HEK293 (cell line): ENCODE results near the gene BAZ2B.

Experiments
- CTCF ChIA-PET: fragments of 350-600 bp; formaldehyde crosslinking; extraction: SDS; loops from one replicate; lab custom pipeline; 2021; ENCODE audit warnings: antibody characterized with exemption; lab: Yijun Ruan, JAX
- POLR2A ChIA-PET: fragments of 300-600 bp; formaldehyde crosslinking; extraction: SDS; loops from one replicate; lab custom pipeline; 2020; ENCODE audit warnings: antibody characterized with exemption, inconsistent platforms; lab: Yijun Ruan, JAX
- H3K27ac ChIP-seq: fragments of 200-500 bp; sonication (Bioruptor generic); 2 replicates; pipeline ENCODE4 v1.5.1; 2014; ENCODE audit warnings: low read depth, low read length, control low read depth, inconsistent platforms; ENCODE audit errors: extremely low read depth
- H3K36me3 ChIP-seq, 2 experiments: fragments of 200-500 bp in 1 of 2; sonication (Bioruptor generic) in 1 of 2; 1 replicate in 1 of 2; 2 replicates in 1 of 2; pipeline ENCODE4 v1.5.1; 2014 to 2017; ENCODE audit warnings: inconsistent platforms in 2 of 2, low read length in 2 of 2; ENCODE audit not compliant: control insufficient read depth in 2 of 2, insufficient read depth in 1 of 2
- H3K4me1 ChIP-seq: fragments of 200-500 bp; sonication (Bioruptor generic); 2 replicates; pipeline ENCODE4 v1.5.1; 2014; ENCODE audit warnings: mild to moderate bottlenecking, low read length, inconsistent platforms; ENCODE audit not compliant: control insufficient read depth, insufficient read depth
- H3K4me3 ChIP-seq: 2 replicates; pipeline ENCODE4 v1.5.1; 2011; ENCODE audit warnings: low read depth, mild to moderate bottlenecking, control low read depth, low read length, moderate library complexity
- H3K9me3 ChIP-seq: fragments of 200-500 bp; sonication (Bioruptor generic); 2 replicates; pipeline ENCODE4 v1.5.1; 2014; ENCODE audit warnings: low read depth, low read length, inconsistent platforms; ENCODE audit not compliant: control insufficient read depth, insufficient read depth
- PATZ1 ChIP-seq: fragments of 450-650 bp; formaldehyde crosslinking; IDR thresholded peaks from 2 replicates; pipeline ENCODE4 v1.5.1; 2016; ENCODE audit warnings: missing biosample characterization, missing genetic modification characterization
- PBX3 ChIP-seq: sonication (generic); formaldehyde crosslinking; IDR thresholded peaks from 2 replicates; pipeline ENCODE4 v1.8.1; 2022; ENCODE audit warnings: mild to moderate bottlenecking, moderate library complexity, missing genetic modification reagents
- SCRT1 ChIP-seq: fragments of 450-650 bp; formaldehyde crosslinking; IDR thresholded peaks from 2 replicates; pipeline ENCODE4 v1.5.1; 2016; ENCODE audit warnings: missing biosample characterization, missing genetic modification characterization, borderline replicate concordance
- SETDB1 ChIP-seq: IDR thresholded peaks from one replicate; pipeline ENCODE4 v1.6.1; 2017; ENCODE audit warnings: mild to moderate bottlenecking, low read length, moderate library complexity, mixed read lengths; ENCODE audit not compliant: insufficient read length
- TRIM28 ChIP-seq: IDR thresholded peaks from 2 replicates; pipeline ENCODE4 v1.6.1; 2011; ENCODE audit warnings: low read length, control low read depth, borderline replicate concordance
- ZBTB26 ChIP-seq: fragments of 450-650 bp; formaldehyde crosslinking; optimal IDR thresholded peaks from 2 replicates; pipeline ENCODE3; 2016; ENCODE audit warnings: missing biosample characterization, mild to moderate bottlenecking, missing genetic modification characterization
- ZBTB44 ChIP-seq: fragments of 450-650 bp; IDR thresholded peaks from 2 replicates; pipeline ENCODE4 v1.5.1; 2018; ENCODE audit warnings: missing biosample characterization, mild to moderate bottlenecking, missing genetic modification characterization
- ZBTB7A ChIP-seq: fragments of 450-650 bp; formaldehyde crosslinking; IDR thresholded peaks from 2 replicates; pipeline ENCODE4 v1.5.1; 2016; ENCODE audit warnings: low read depth, missing biosample characterization, missing genetic modification characterization
- ZBTB8A ChIP-seq: fragments of 450-650 bp; formaldehyde crosslinking; IDR thresholded peaks from 2 replicates; pipeline ENCODE4 v1.5.1; 2016; ENCODE audit warnings: missing biosample characterization, missing genetic modification characterization
- ZEB2 ChIP-seq: fragments of 450-650 bp; formaldehyde crosslinking; IDR thresholded peaks from 2 replicates; pipeline ENCODE4 v1.5.1; 2016; ENCODE audit warnings: missing biosample characterization, missing genetic modification characterization
- ZNF140 ChIP-seq: fragments of 450-650 bp; formaldehyde crosslinking; IDR thresholded peaks from 2 replicates; pipeline ENCODE4 v1.5.1; 2016; ENCODE audit warnings: missing biosample characterization, missing genetic modification characterization
- ZNF157 ChIP-seq: fragments of 450-650 bp; formaldehyde crosslinking; IDR thresholded peaks from 2 replicates; pipeline ENCODE4 v1.5.1; 2016; ENCODE audit warnings: missing biosample characterization, missing genetic modification characterization
- ZNF16 ChIP-seq: fragments of 450-650 bp; formaldehyde crosslinking; IDR thresholded peaks from 2 replicates; pipeline ENCODE4 v1.5.1; 2016; ENCODE audit warnings: low read depth, missing biosample characterization, missing genetic modification characterization
- ZNF416 ChIP-seq: fragments of 450-650 bp; formaldehyde crosslinking; IDR thresholded peaks from 2 replicates; pipeline ENCODE4 v1.5.1; 2016; ENCODE audit warnings: missing biosample characterization, missing genetic modification characterization
- ZNF433 ChIP-seq: fragments of 450-650 bp; formaldehyde crosslinking; IDR thresholded peaks from 2 replicates; pipeline ENCODE4 v1.5.1; 2016; ENCODE audit warnings: missing biosample characterization, missing genetic modification characterization, low read depth
- ZNF529 ChIP-seq: fragments of 450-650 bp; formaldehyde crosslinking; IDR thresholded peaks from 2 replicates; pipeline ENCODE4 v1.5.1; 2017; ENCODE audit warnings: missing genetic modification characterization, missing biosample characterization; ENCODE audit not compliant: insufficient replicate concordance
- ZNF571 ChIP-seq: fragments of 450-650 bp; formaldehyde crosslinking; IDR thresholded peaks from 2 replicates; pipeline ENCODE4 v1.5.0; 2017; ENCODE audit warnings: missing biosample characterization, missing genetic modification characterization
- ZSCAN30 ChIP-seq: fragments of 450-650 bp; IDR thresholded peaks from 2 replicates; pipeline ENCODE4 v1.5.1; 2018; ENCODE audit warnings: missing biosample characterization, mild to moderate bottlenecking, missing genetic modification characterization, moderate library complexity

Gene BAZ2B

GRCh38 chr2:159298967-159299366, 317.4 kb downstream of the BAZ2B start:
- Histone ChIP-seq H3K4me3 (no peak overlapping the region), H3K4me1 (no peaks in the 10 kb centered on the region), H3K36me3 (no peaks in the 10 kb centered on the region), H3K27ac (no peak overlapping the region), H3K9me3 (no peaks in the 10 kb centered on the region)
- POLR2A ChIA-PET: no interaction called here
- CTCF ChIA-PET: no interaction called here
- TF ChIP-seq ZNF157 (tag by site-specific recombination) (no peak), ZNF571 (tag by site-specific recombination) (no peak), ZBTB26 (tag by site-specific recombination) (no peak), ZNF433 (tag by site-specific recombination) (no peak), ZBTB8A (tag by site-specific recombination) (no peak), ZNF529 (no peak), SCRT1 (no peak), SETDB1 (no peak), ZBTB7A (tag by site-specific recombination) (no peak), PATZ1 (tag by site-specific recombination) (no peak), ZNF416 (tag by site-specific recombination) (no peak), TRIM28 (no peak), ZSCAN30 (tag by site-specific recombination) (no peak), ZNF16 (no peak), ZBTB44 (no peak), ZEB2 (no peak), ZNF140 (tag by site-specific recombination) (no peak)

- Histone ChIP-seq H3K36me3 (no peaks in the 10 kb centered on the region), H3K9me3 (no peaks in the 10 kb centered on the region), H3K4me1 (peaks cover 1% of the 10 kb centered on the region; the same call in 1 of the 2 replicates), H3K27ac (no peak overlapping the region)
- POLR2A ChIA-PET: interaction anchor here (1.2 kb wide), 1 partner anchor 10 kb away, joined by 3 read pairs; the partner anchor contains the start of gene WDSUB1
- no peak for TF ChIP-seq PBX3
- TF ChIP-seq, all 188 proteins: peak for 0
- H3K4me3 ChIP-seq: no peak overlapping the region
- CTCF ChIA-PET: no interaction called here
Observed at GRCh38 chr2:159297042-159297707, 319.2 kb downstream of the BAZ2B start.
